Endometrium (tissue), 2 donors: ENCODE data around the gene KCTD1.

Experiments used
- FAIRE-seq: peaks from 2 replicates; lab custom pipeline; 2012; peaks lifted over from hg19 to GRCh38; lab: Jason Lieb, UNC
- donor health status: control.
- donor health status: control.

The KCTD1 gene

DNA sequence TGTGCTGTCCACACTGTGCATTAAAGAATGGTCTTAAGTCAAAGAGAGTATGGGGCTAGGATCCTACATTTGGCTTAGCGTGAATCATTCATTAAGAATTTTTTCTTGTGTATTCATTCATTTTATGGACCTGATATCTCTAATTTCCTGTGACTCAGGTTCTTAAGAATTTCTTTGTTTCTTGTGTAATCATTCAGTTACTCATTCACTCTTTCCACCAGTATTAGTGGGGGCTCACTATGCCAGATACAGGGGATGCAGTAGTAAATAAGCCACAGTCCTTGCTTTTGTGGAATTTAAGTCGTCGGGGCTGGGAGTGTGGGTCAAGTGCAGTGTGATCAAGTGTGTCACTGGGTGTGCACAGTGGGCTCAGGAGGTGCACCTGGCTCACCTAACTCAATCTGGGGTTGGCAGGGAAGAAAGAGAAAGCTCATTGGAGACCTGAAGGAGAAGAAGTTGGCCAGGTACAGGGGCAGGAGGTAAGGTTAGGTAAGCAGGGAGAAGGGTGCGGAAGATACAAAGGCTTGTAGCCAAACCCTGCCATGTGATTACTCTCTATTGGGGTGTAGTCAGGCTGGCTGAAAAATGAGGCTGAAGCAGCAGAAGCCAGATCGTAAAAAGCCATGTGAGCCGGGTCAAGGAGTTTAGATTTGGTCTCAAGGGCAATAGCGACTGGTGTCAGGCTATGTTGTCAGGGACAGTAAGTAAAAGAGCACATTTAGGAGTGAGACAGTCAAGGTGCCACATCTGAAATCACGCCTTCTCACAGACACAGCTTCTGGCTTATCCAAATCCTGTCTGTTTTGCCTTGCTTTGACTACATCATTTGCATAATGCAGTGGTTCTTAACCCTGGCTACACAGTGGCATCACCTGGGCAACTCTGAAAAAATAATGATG lies 67.2 kb downstream of the KCTD1 start:
- FAIRE-seq, result no peak

GRCh38 chr18:26479681-26480079 lies 68.7 kb downstream of the KCTD1 start:
- FAIRE-seq, result no peak

DNA sequence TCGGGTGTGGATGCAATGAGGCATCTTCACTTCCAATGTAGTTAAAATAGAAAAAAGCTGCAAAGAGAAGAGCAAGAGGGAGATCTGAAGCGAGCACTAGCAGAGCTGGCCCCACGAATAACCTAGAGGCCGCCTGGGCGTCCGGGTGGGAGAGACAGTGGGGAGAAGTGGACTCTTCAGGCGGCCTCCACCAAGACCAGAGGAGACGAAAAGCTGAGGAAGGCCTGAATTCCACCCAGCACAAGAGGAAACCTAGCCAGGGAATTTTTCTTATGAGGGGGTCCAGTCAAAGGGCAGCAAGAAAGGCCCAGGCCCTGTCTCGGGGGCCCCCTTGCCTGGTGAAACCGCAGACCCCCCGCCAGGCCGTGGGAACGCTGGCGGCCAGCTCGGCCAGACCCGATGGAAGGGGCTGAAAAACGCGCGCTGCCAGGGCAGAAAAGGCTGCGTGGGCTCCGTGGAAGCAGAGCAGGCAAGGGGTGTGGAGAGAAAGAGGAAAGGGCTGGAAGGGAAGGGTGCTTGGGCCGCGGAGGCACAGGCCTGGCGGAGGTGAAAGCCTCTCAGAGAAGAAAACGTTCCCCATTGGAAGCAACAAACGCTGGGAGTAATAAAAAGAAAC lies 69.2 kb downstream of the KCTD1 start:
- no peak for FAIRE-seq

DNA sequence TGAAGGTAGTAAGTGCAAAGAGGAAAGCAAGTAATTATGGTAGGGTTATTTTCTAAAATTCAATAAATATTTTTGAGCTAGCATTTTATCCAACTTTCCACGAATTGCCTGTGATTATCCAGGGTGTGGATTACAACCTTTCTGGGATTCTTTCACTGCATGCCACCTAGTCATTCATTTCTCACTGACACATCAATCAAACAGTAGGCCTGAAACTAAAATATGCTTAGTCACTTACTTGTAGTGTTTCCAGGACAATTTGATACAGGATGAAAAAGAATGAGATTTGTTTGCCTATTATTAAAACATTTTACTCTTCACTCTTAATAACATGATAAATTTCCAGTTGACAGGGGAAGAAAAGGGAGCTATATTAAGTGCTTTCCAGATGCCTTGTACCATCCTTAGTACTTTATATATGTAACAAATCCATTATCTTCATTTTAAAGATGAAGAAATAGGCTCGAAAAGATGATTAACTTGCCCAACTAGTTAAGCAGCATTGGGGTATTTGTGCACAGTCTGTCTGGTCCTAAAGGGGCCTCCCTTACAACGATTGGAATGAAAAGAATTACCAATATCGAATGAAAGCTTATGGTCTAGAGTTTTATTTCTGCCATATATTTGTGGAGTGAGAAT lies 70.4 kb downstream of the KCTD1 start:
- FAIRE-seq, result no peak

- FAIRE-seq, result no peak
These were observed 71.7 kb downstream of the KCTD1 start for GRCh38 chr18:26476697-26477096.

- FAIRE-seq, result no peak
These were observed 73.8 kb downstream of the KCTD1 start for GRCh38 chr18:26474542-26474941.

DNA sequence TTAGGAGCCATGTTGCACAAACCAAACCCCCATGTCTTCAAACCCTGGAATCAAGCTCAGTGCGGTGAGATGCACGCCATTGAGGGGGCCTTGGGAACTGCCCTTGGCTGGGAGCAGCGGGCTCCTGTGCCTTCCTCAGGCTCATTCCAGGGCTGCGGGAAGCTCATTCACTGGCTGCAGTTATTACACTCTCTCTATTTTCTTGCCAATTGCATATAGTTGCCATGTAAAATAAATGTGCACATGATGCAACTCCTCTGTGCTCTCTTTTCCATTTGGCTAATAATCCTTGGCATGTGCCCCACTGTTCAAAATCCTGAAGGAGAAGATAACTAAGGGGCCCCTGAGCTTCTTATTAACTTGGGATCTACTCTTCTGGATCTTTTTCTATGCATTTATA lies 74.7 kb downstream of the KCTD1 start:
- no peak for FAIRE-seq

DNA sequence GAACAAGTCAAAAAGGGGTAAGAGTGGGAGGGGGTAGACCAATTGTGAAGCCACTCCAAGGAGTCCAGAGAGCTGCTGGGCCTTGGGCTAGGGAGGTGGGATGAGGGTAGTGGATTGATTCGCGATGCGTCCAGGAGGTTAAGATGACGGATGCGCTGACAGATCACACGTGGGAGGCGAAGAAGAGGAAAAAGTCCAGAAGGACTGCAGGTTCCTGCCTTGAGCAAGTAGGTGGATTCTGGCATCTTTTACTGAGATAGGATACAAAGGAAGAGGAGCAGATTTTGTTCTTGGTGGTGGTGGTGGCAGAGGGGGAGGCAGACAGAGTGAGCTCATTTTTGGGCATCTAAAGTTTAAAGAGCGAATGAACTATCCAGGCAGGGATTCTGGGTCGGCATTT lies 76.5 kb downstream of the KCTD1 start:
- FAIRE-seq, result no peak

DNA sequence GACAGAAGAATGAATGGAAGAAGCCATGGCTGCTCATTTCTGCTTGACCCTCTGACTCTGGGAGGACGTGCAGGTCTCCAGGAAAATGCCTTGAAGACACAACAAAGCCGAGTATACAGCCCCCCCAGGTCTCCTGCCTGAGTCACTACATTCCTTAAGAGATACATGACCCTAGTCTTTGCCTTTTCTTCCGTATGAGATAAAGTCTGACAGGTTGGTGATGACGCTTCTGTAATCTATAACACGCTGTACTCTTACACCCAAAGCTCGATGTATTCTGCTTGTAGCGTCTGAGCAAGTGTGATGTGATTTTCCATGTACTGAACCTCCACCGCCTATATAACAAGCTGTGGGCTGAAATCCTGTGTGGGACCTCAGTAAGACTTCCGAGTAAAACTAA lies 77.3 kb downstream of the KCTD1 start:
- FAIRE-seq, result no peak

DNA sequence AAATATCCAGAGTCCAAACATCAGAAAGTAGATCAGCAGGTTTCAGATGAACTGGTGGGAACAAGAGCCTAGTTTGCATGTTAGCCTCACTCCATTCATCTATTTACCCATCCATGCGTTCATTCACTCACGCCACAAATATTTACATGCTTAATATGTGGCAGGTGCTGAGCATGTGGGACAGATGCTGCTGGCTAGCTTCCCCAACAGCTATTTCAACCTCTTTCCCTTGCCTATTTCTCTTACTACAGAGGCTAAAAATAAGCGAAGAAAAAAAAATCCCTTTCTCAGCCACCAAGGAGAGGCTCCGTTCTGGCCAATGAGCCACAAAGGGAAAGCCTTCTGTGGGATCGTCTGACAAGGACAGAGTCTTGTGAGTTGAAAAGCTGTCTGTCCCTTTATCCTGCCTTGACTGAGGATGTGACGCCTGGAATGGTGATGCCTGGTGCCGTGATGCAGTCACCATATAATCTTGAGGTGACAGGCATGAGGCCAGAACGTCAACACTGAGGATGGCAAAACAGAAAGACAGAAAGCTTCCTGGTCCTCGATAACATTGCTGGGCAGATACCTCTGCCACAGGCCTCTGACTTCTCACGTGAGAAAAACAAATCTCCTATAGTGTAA lies 78.2 kb downstream of the KCTD1 start:
- no peak for FAIRE-seq

- FAIRE-seq, result no peak
These were observed 79.4 kb downstream of the KCTD1 start for GRCh38 chr18:26468931-26469340.

DNA sequence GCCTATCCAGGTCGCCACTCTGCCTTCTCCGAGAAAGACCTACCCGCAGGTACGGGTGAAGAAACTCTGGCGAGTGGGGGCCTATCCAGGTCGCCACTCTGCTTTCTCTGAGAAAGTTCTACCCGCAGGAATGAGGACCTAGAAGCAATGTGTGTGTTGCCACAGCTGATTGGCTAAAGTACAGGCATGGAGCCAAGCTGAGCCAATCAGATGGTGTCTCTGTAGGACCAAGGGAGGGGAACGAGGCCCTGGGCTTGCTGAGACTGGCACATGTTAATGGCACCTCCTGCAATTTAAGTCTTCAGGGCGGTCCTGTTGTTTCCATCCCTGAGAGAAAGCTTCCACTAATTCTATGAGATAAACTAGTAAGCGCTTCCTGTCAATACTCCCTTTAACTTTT lies 82.3 kb downstream of the KCTD1 start:
- FAIRE-seq, result no peak

DNA sequence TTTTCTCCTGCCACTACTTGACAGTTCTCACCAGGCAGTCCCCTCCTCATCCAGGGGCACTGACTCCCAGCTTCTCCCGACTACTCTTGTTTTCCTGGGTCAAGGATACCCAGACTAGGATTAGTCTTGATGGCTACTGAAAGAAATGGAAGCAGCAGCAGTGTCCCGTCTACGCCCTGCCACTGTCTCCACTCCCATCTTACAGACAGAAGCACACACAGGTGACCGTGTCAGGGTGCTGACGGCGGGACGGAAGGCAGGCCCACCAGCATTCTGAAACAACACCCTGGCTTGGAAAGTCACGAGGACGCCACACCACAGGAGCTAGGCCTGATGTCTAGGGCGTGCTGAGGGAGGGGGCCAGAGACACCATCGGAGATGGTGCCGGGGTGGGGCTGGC lies 82.9 kb downstream of the KCTD1 start:
- no peak for FAIRE-seq

DNA sequence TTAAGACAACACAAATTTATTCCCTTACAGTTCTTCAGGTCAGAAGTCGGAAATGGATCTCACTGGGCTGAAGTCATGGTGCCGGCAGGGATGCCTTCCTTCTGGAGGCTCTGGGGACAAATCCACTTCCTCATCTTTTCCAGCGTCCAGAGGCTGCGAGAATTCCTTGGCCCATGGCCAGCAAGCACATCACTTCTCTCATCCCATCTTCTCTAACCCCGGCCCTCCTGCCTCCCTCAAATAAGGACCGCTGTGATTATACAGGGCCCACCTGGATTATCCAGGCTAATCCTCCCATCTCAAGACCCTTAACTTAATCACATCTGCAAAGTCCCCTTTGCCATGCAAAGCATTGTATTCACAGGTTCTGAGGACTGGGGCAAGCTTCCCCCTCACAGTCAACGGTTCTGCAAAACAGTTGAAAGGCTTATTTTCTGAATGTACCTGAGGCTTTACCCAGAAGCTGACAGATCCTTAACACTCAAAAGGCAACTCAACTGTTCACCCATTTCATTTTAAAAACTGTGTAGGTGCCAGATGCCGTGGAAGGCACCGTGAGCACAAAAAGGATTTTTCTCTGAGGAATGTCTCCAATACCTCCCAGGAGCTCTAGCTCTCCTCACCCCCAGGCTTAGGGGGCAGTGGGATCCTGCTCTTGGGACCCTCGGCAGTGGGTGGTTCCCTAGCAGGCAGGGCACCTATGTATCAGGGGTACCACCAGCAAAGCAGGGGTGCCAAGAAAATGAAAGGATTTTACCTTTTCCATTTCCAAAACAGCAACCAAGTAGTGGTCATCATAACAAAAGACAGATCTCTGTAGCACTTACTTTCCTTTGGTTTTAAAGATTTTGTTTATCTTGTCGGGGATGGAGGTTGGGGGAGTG lies 84.0 kb downstream of the KCTD1 start:
- no peak for FAIRE-seq

DNA sequence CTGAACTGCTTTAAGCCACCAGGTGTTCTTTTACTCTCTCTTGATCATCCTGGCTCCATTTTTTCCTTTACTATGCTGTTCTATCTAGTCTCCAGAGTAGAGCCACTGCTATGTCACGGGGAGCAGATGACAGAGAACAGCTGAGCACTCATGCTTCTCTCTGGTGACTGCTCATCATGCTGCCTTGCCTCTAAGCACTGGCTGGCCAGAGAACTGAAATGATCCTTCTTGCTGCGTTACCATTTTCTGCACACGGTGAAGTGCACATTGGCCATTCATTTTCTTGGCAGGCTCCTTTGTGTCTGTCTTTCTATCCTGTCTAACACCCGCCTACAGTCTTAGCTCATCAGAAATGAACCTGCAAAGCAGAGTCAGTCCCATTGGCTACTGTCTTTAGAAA lies 86.0 kb downstream of the KCTD1 start:
- FAIRE-seq, result no peak

- no peak for FAIRE-seq
These were observed 86.9 kb downstream of the KCTD1 start for GRCh38 chr18:26461405-26461804.

GRCh38 chr18:26460449-26461091 lies 87.8 kb downstream of the KCTD1 start:
- FAIRE-seq, result no peak

GRCh38 chr18:26459884-26460283 lies 88.5 kb downstream of the KCTD1 start:
- FAIRE-seq, result no peak

- FAIRE-seq, result no peak
These were observed 89.0 kb downstream of the KCTD1 start for GRCh38 chr18:26459340-26459739.

- FAIRE-seq, result no peak
These were observed 89.7 kb downstream of the KCTD1 start for GRCh38 chr18:26458526-26459232.
